ENCODE measurements around the gene AKAP6. TPM values are rescaled to one million over a fixed set of nuclear protein-coding genes. Genes with fewer than 3 reads are reported as not detected.

Gene AKAP6
- total RNA-seq, 1 experiment from 2014 or later: 1.9 TPM

GRCh38 chr14:32366986-32367385 lies 37.9 kb downstream of the AKAP6 start:
- H3K36me3 ChIP-seq (ENCODE audit: control insufficient read depth in 1 of 2, insufficient read depth in 2 of 2, low read length in 2 of 2): no peaks in the 10 kb centered on the region
- ChIA-PET POLR2A (interaction anchor here (0.6 kb wide), 1 partner anchor 18 kb away, joined by 3 read pairs; no protein-coding TSS in a partner anchor), CTCF (no interaction called here), RAD21 (ENCODE audit: low non-redundant PET in 1 of 2, low total read pairs in 2 of 2, uncharacterized antibody in 2 of 2, unreplicated experiment in 2 of 2) (no interaction called here)
- H3K4me1 ChIP-seq (ENCODE audit: control insufficient read depth in 1 of 2, insufficient read depth in 2 of 2, low read length in 2 of 2): peaks cover 0 to 12% of the 10 kb centered on the region in 2 experiments; a peak in 2 of 4 replicates
- BruUV-seq (replicated peaks): no TSS peak
- no peaks in the 10 kb centered on the region for H3K79me2 ChIP-seq (ENCODE audit: insufficient read depth, low read length)
- H3K4me2 ChIP-seq (ENCODE audit: low read length): no peak overlapping the region
- H2AFZ ChIP-seq (ENCODE audit: low read depth, low read length, poor library complexity, severe bottlenecking): no peak overlapping the region
- TF ChIP-seq TCF7L2 (IDR thresholded peaks at IDR 0.05; ENCODE audit: borderline replicate concordance, extremely low read depth, insufficient read depth, insufficient read length): no peak
- TF ChIP-seq ATF3 (IDR thresholded peaks at IDR 0.05): no peak
- TF ChIP-seq ZNF274 (IDR thresholded peaks at IDR 0.05; ENCODE audit: low read depth, low read length): no peak
- TF ChIP-seq ZFX (IDR thresholded peaks at IDR 0.05): no peak
- TF ChIP-seq EZH2phosphoT487 (IDR thresholded peaks at IDR 0.05; ENCODE audit: borderline replicate concordance): no peak
- no peak for TF ChIP-seq ELF1 (IDR thresholded peaks at IDR 0.05; ENCODE audit: borderline replicate concordance, low read depth)
- no peaks in the 10 kb centered on the region for H3K9me2 ChIP-seq (ENCODE audit: insufficient read depth)
- ATAC-seq (no peak), DNase-seq (ENCODE audit: low read depth, low spot score) (no peak)
- H3K27ac ChIP-seq (ENCODE audit: low read depth, low read length): no peak overlapping the region
- no peak overlapping the region for H3K9ac ChIP-seq (ENCODE audit: low read length)
- no peaks in the 10 kb centered on the region for H3K9me3 ChIP-seq (ENCODE audit: control insufficient read depth in 1 of 2, insufficient read depth in 1 of 2, low read depth in 1 of 2, low read length in 2 of 2)
- no peaks in the 10 kb centered on the region for H3K27me3 ChIP-seq (ENCODE audit: insufficient read depth, low read length)
- intact Hi-C loops (cut with micrococcal nuclease): no loop called here
- H4K20me1 ChIP-seq (ENCODE audit: insufficient read depth): no peaks in the 10 kb centered on the region
- H3K4me3 ChIP-seq (replicated peaks in 1 of 2; ENCODE audit: low read depth in 1 of 2, low read length in 2 of 2): no peak overlapping the region

- no peak overlapping the region for H3K27ac ChIP-seq (ENCODE audit: low read depth, low read length)
- H3K4me3 ChIP-seq (replicated peaks in 1 of 2; ENCODE audit: low read depth in 1 of 2, low read length in 2 of 2): no peak overlapping the region
- H3K27me3 ChIP-seq (ENCODE audit: insufficient read depth, low read length): no peaks in the 10 kb centered on the region
- no peaks in the 10 kb centered on the region for H4K20me1 ChIP-seq (ENCODE audit: insufficient read depth)
- CTCF ChIA-PET: no interaction called here
- POLR2A ChIA-PET: no interaction called here
- no peaks in the 10 kb centered on the region for H3K9me2 ChIP-seq (ENCODE audit: insufficient read depth)
- no peak for DNase-seq (ENCODE audit: low read depth, low spot score)
- H3K9me3 ChIP-seq (ENCODE audit: control insufficient read depth in 1 of 2, insufficient read depth in 1 of 2, low read depth in 1 of 2, low read length in 2 of 2): no peaks in the 10 kb centered on the region
- no peak overlapping the region for H2AFZ ChIP-seq (ENCODE audit: low read depth, low read length, poor library complexity, severe bottlenecking)
- no peaks in the 10 kb centered on the region for H3K36me3 ChIP-seq (ENCODE audit: control insufficient read depth in 1 of 2, insufficient read depth in 2 of 2, low read length in 2 of 2)
- intact Hi-C loops (cut with micrococcal nuclease): no loop called here
- RAD21 ChIA-PET (ENCODE audit: low non-redundant PET in 1 of 2, low total read pairs in 2 of 2, uncharacterized antibody in 2 of 2, unreplicated experiment in 2 of 2): no interaction called here
- no peak overlapping the region for H3K9ac ChIP-seq (ENCODE audit: low read length)
- H3K79me2 ChIP-seq (ENCODE audit: insufficient read depth, low read length): no peaks in the 10 kb centered on the region
- no peak for ATAC-seq
- peaks cover 0 to 12% of the 10 kb centered on the region in 2 experiments; a peak in 2 of 4 replicates for H3K4me1 ChIP-seq (ENCODE audit: control insufficient read depth in 1 of 2, insufficient read depth in 2 of 2, low read length in 2 of 2)
- H3K4me2 ChIP-seq (ENCODE audit: low read length): no peak overlapping the region
- TF ChIP-seq EGR1 (IDR thresholded peaks at IDR 0.05; ENCODE audit: low read depth) (no peak), RAD21 (IDR thresholded peaks at IDR 0.05; ENCODE audit: low read depth) (no peak), SRF (IDR thresholded peaks at IDR 0.05; ENCODE audit: low read depth) (no peak), CTCF (IDR thresholded peaks at IDR 0.05 in 2 of 3, conservative IDR thresholded peaks at IDR 0.05 in 1 of 3; ENCODE audit: borderline replicate concordance in 1 of 3, insufficient read depth in 1 of 3, low read depth in 2 of 3, low read length in 2 of 3) (no peak), YY1 (IDR thresholded peaks at IDR 0.05; ENCODE audit: extremely low read depth, insufficient replicate concordance, low read depth, low read length) (no peak), MAX (IDR thresholded peaks at IDR 0.05) (no peak), POLR2A (IDR thresholded peaks at IDR 0.05; ENCODE audit: borderline replicate concordance, extremely low read depth, insufficient read depth, insufficient read length) (no peak), ZBTB33 (IDR thresholded peaks at IDR 0.05; ENCODE audit: extremely low read depth, insufficient replicate concordance, low read length) (no peak), TCF7L2 (IDR thresholded peaks at IDR 0.05; ENCODE audit: borderline replicate concordance, extremely low read depth, insufficient read depth, insufficient read length) (no peak), CBX3 (IDR thresholded peaks at IDR 0.05; ENCODE audit: low read depth) (no peak), SP1 (IDR thresholded peaks at IDR 0.05; ENCODE audit: low read depth) (no peak), EZH2phosphoT487 (IDR thresholded peaks at IDR 0.05; ENCODE audit: borderline replicate concordance) (no peak), ZFX (IDR thresholded peaks at IDR 0.05) (no peak)
- BruUV-seq (replicated peaks): no TSS peak
These were observed 38.4 kb downstream of the AKAP6 start for GRCh38 chr14:32367516-32367915.
